IMR-90 (cell line): ENCODE data around the gene IL1RAPL1. TPM values are rescaled to one million over a fixed set of nuclear protein-coding genes. Genes with fewer than 3 reads are reported as not detected.

Experiments used
- ATAC-seq: fragments of 200-7000 bp; cut with Tn5 transposase; 2 replicates; pipeline ENCODE4 v1.9.1; 2020; ENCODE audit warnings: low read depth, mild to moderate bottlenecking, moderate library complexity
- BruUV-seq: library from RNA; stranded (reverse); fragments of 400-500 nt; replicated peaks from 2 replicates; lab custom pipeline; 2021; lab: Mats Ljungman, UMichigan
- CTCF ChIA-PET: fragments of 300-600 bp; formaldehyde crosslinking; extraction: SDS; loops from one replicate; lab custom pipeline; 2021; ENCODE audit warnings: antibody characterized with exemption; lab: Yijun Ruan, JAX
- POLR2A ChIA-PET: fragments of 300-600 bp; sonication (Branson Sonifier 250); formaldehyde crosslinking; loops from one replicate; lab custom pipeline; 2022; ENCODE audit warnings: antibody characterized with exemption; ENCODE audit not compliant: unreplicated experiment; lab: Charles Lee
- DNase-seq: peaks from one replicate; pipeline ENCODE4 v3.0.0; 2013
- H2AFZ ChIP-seq: replicated peaks from 2 replicates; pipeline ENCODE3; 2013; ENCODE audit warnings: low read length, mild to moderate bottlenecking; ENCODE audit not compliant: poor library complexity
- H2AK5ac ChIP-seq: 2 replicates; pipeline ENCODE4 v1.6.1; 2013; ENCODE audit warnings: low read depth, low read length, inconsistent platforms
- H2AK9ac ChIP-seq: replicated peaks from 2 replicates; pipeline ENCODE3; 2013; ENCODE audit warnings: mild to moderate bottlenecking, low read depth, low read length, moderate library complexity; ENCODE audit not compliant: poor library complexity
- H2BK120ac ChIP-seq: 2 replicates; pipeline ENCODE4 v1.6.1; 2013; ENCODE audit warnings: low read depth, low read length, inconsistent platforms
- H2BK15ac ChIP-seq: 3 replicates; pipeline ENCODE4 v1.6.1; 2013; ENCODE audit warnings: low read depth, low read length, inconsistent platforms
- H2BK20ac ChIP-seq: 2 replicates; pipeline ENCODE4 v1.6.1; 2013; ENCODE audit warnings: low read depth, mild to moderate bottlenecking, inconsistent platforms, low read length, moderate library complexity
- H2BK5ac ChIP-seq: 2 replicates; pipeline ENCODE4 v1.6.1; 2013; ENCODE audit warnings: mild to moderate bottlenecking, low read depth, low read length, inconsistent platforms; ENCODE audit not compliant: poor library complexity, severe bottlenecking
- H3K14ac ChIP-seq: replicated peaks from 2 replicates; pipeline ENCODE4 v1.6.1; 2013; ENCODE audit warnings: low read depth, low read length, inconsistent platforms
- H3K18ac ChIP-seq: 2 replicates; pipeline ENCODE4 v1.6.1; 2013; ENCODE audit warnings: low read depth, low read length, control low read depth
- H3K23ac ChIP-seq: 2 replicates; pipeline ENCODE4 v1.6.1; 2013; ENCODE audit warnings: low read depth, low read length, inconsistent platforms
- H3K27ac ChIP-seq: 2 replicates; pipeline ENCODE4 v1.5.1; 2013; ENCODE audit warnings: mild to moderate bottlenecking, control low read depth, low read length; ENCODE audit not compliant: insufficient read depth
- H3K27me3 ChIP-seq: 2 replicates; pipeline ENCODE4 v1.6.1; 2013; ENCODE audit warnings: low read length; ENCODE audit not compliant: control insufficient read depth, insufficient read depth
- H3K36me3 ChIP-seq: 2 replicates; pipeline ENCODE4 v1.6.1; 2013; ENCODE audit warnings: low read length, mixed read lengths; ENCODE audit not compliant: control insufficient read depth, insufficient read depth
- H3K4ac ChIP-seq: 2 replicates; pipeline ENCODE4 v1.6.1; 2013; ENCODE audit warnings: low read depth, low read length, inconsistent platforms
- H3K4me1 ChIP-seq: 2 replicates; pipeline ENCODE4 v1.6.1; 2013; ENCODE audit warnings: low read length, mixed read lengths; ENCODE audit not compliant: control insufficient read depth, insufficient read depth
- H3K4me2 ChIP-seq: 2 replicates; pipeline ENCODE4 v1.6.1; 2013; ENCODE audit warnings: low read depth, mild to moderate bottlenecking, control low read depth, low read length, moderate library complexity
- H3K4me3 ChIP-seq: 2 replicates; pipeline ENCODE4 v1.5.1; 2013; ENCODE audit warnings: low read depth, mild to moderate bottlenecking, control low read depth, low read length, moderate library complexity; ENCODE audit not compliant: insufficient read depth
- H3K56ac ChIP-seq: 2 replicates; pipeline ENCODE4 v1.6.1; 2013; ENCODE audit warnings: low read length, inconsistent platforms; ENCODE audit not compliant: insufficient read depth; ENCODE audit errors: extremely low read depth
- H3K79me1 ChIP-seq, 2 experiments: 2 replicates each; pipeline ENCODE4 v1.6.1; 2013; ENCODE audit warnings: low read length in 2 of 2, inconsistent platforms in 1 of 2, low read depth in 1 of 2
- H3K9ac ChIP-seq: 2 replicates; pipeline ENCODE4 v1.6.1; 2013; ENCODE audit warnings: low read depth, low read length, control low read depth
- H3K9me1 ChIP-seq: 2 replicates; pipeline ENCODE4 v1.6.1; 2013; ENCODE audit warnings: low read length, inconsistent platforms; ENCODE audit not compliant: insufficient read depth
- H3K9me3 ChIP-seq: 2 replicates; pipeline ENCODE4 v1.6.1; 2013; ENCODE audit warnings: low read length; ENCODE audit not compliant: control insufficient read depth, insufficient read depth
- H4K20me1 ChIP-seq: 2 replicates; pipeline ENCODE4 v1.6.1; 2013; ENCODE audit warnings: low read length, inconsistent platforms; ENCODE audit not compliant: insufficient read depth
- H4K5ac ChIP-seq: 2 replicates; pipeline ENCODE4 v1.6.1; 2013; ENCODE audit warnings: mild to moderate bottlenecking, low read depth, low read length, control low read depth
- H4K8ac ChIP-seq, 2 experiments: 2 replicates each; pipeline ENCODE4 v1.6.1; 2013; ENCODE audit warnings: low read depth in 2 of 2, low read length in 2 of 2, control low read depth in 1 of 2, inconsistent platforms in 1 of 2
- H4K91ac ChIP-seq: 2 replicates; pipeline ENCODE4 v1.6.1; 2013; ENCODE audit warnings: low read depth, low read length, inconsistent platforms; ENCODE audit not compliant: insufficient read depth
- CEBPB ChIP-seq: IDR thresholded peaks from 2 replicates; pipeline ENCODE4 v1.6.1; 2012; ENCODE audit warnings: low read depth, low read length, improper control_type of control experiment
- FOS ChIP-seq: fragments of 150-350 bp; IDR thresholded peaks from 2 replicates; pipeline ENCODE4 v1.6.1; 2016; ENCODE audit warnings: low read depth, low read length
- MAFK ChIP-seq: IDR thresholded peaks from 2 replicates; pipeline ENCODE4 v1.6.1; 2012; ENCODE audit warnings: low read depth, low read length, improper control_type of control experiment
- MAZ ChIP-seq: IDR thresholded peaks from 2 replicates; pipeline ENCODE4 v1.6.1; 2012; ENCODE audit warnings: low read depth, mild to moderate bottlenecking, low read length, improper control_type of control experiment, moderate library complexity, borderline replicate concordance
- MXI1 ChIP-seq: IDR thresholded peaks from 2 replicates; pipeline ENCODE4 v1.6.1; 2012; ENCODE audit warnings: low read depth, mild to moderate bottlenecking, low read length, moderate library complexity, borderline replicate concordance
- NFE2L2 ChIP-seq: fragments of 150-350 bp; IDR thresholded peaks from 2 replicates; pipeline ENCODE4 v1.6.1; 2016; ENCODE audit warnings: low read depth, mild to moderate bottlenecking, low read length
- POLR2A ChIP-seq: IDR thresholded peaks from 2 replicates; pipeline ENCODE4 v1.6.1; 2012; ENCODE audit warnings: mild to moderate bottlenecking, low read depth, low read length
- RAD21 ChIP-seq: IDR thresholded peaks from 2 replicates; pipeline ENCODE4 v1.6.1; 2012; ENCODE audit warnings: low read length, improper control_type of control experiment
- RCOR1 ChIP-seq: IDR thresholded peaks from 2 replicates; pipeline ENCODE4 v1.6.1; 2012; ENCODE audit warnings: mild to moderate bottlenecking, low read length, improper control_type of control experiment; ENCODE audit not compliant: insufficient replicate concordance
- RFX5 ChIP-seq: IDR thresholded peaks from 2 replicates; pipeline ENCODE4 v1.8.0; 2012; ENCODE audit warnings: low read depth, mild to moderate bottlenecking, low read length, moderate library complexity
- SMC3 ChIP-seq: fragments of 150-350 bp; IDR thresholded peaks from 2 replicates; pipeline ENCODE4 v1.6.1; 2016; ENCODE audit warnings: low read depth, mild to moderate bottlenecking, antibody characterized with exemption, low read length, moderate library complexity
- USF2 ChIP-seq: fragments of 150-350 bp; IDR thresholded peaks from 2 replicates; pipeline ENCODE4 v1.6.1; 2017; ENCODE audit warnings: mild to moderate bottlenecking, antibody characterized with exemption, low read length, low read depth
- WGBS, 2 experiments: methylation state at CpG; one replicate each; pipeline versions ENCODE4 v1.1.5 to v1.1.7; 2013; ENCODE audit warnings: missing lambda C conversion rate in 2 of 2; ENCODE audit not compliant: insufficient read length in 1 of 2; ENCODE audit errors: extremely low coverage in 2 of 2; 5-methylcytosine and 5-hydroxymethylcytosine counted together
- dilution Hi-C: fragments of 300-500 bp; cut with HindIII; formaldehyde crosslinking; loops from one replicate; pipeline ENCODE4 v1.14.3; 2018; ENCODE audit warnings: low sequenced_read_pairs; ENCODE audit not compliant: unreplicated experiment
- in situ Hi-C: fragments of 300-500 bp; cut with MboI; formaldehyde crosslinking; loops from 3 replicates; pipeline ENCODE4 v1.14.3; 2019; ENCODE audit warnings: low sequenced_read_pairs, inconsistent platforms, mixed read lengths
- intact Hi-C: fragments of 100-400 bp; cut with micrococcal nuclease; formaldehyde crosslinking; loops from 2 replicates; pipeline ENCODE4 v1.10.0; 2022
- polyA plus RNA-seq, 3 experiments: library from polyadenylated mRNA; depleted of rRNA; stranded (reverse); fragments of >200 nt; gene quantifications; 2 replicates each; pipeline ENCODE4 v1.2.3, GENCODE V29; 2012; ENCODE audit warnings: low replicate concordance in 1 of 3
- total RNA-seq: library from RNA; depleted of rRNA; stranded (reverse); fragments of >200 nt; gene quantifications from 2 replicates; pipeline ENCODE4 v1.2.3, GENCODE V29; 2012

The IL1RAPL1 gene
- total and polyA plus RNA-seq, 2 of the 4 experiments (the other 2 are of a cell fraction), result 1.5 to 9.0 TPM

GRCh38 chrX:29281078-29281742, 694.0 kb downstream of the IL1RAPL1 start:
- Histone ChIP-seq H3K36me3 (no peaks in the 10 kb centered on the region), H2BK15ac (no peak overlapping the region), H3K79me1 (no peaks in the 10 kb centered on the region), H3K4ac (no peak overlapping the region), H4K20me1 (no peaks in the 10 kb centered on the region), H3K9ac (no peak overlapping the region), H4K91ac (no peak overlapping the region), H3K23ac (no peak overlapping the region), H3K18ac (no peak overlapping the region), H3K14ac (no peak overlapping the region), H3K56ac (no peak overlapping the region), H3K9me3 (peaks cover 2% of the 10 kb centered on the region; the same call in 1 of the 2 replicates), H2BK5ac (no peak overlapping the region), H3K4me1 (no peaks in the 10 kb centered on the region), H3K27ac (no peak overlapping the region), H2AK9ac (no peak overlapping the region), H3K9me1 (no peaks in the 10 kb centered on the region), H2BK120ac (no peak overlapping the region), H2AK5ac (no peak overlapping the region), H4K8ac (no peak overlapping the region), H2AFZ (no peak overlapping the region), H2BK20ac (no peak overlapping the region), H3K4me2 (no peak overlapping the region), H3K4me3 (no peak overlapping the region), H3K27me3 (no peaks in the 10 kb centered on the region), H4K5ac (no peak overlapping the region)
- BruUV-seq, result no TSS peak
- DNase-seq (no peak), ATAC-seq (no peak)
- dilution Hi-C loops, result no loop called here
- CTCF ChIA-PET, result no interaction called here
- POLR2A ChIA-PET, result no interaction called here
- in situ Hi-C loops, result no loop called here
- no CpG with 5 or more reads among the region's 2 CpGs for WGBS, 2 experiments
- TF ChIP-seq FOS, result no peak
- TF ChIP-seq RAD21, result no peak
- TF ChIP-seq MXI1, result no peak
- no peak for TF ChIP-seq POLR2A
- no peak for TF ChIP-seq MAFK
- TF ChIP-seq RCOR1, result no peak
- TF ChIP-seq NFE2L2, result no peak
- TF ChIP-seq SMC3, result no peak
- no peak for TF ChIP-seq USF2
- no peak for TF ChIP-seq RFX5
- no peak for TF ChIP-seq CEBPB
- TF ChIP-seq MAZ, result no peak
- intact Hi-C loops, result no loop called here
